ENCODE measurements around the gene RNF115.
"Not testable (repeated sequence)": the region's sequence is repeated elsewhere in the genome, so short reads cannot be mapped to it uniquely, and the experiment has no call there.

Gene RNF115

DNA sequence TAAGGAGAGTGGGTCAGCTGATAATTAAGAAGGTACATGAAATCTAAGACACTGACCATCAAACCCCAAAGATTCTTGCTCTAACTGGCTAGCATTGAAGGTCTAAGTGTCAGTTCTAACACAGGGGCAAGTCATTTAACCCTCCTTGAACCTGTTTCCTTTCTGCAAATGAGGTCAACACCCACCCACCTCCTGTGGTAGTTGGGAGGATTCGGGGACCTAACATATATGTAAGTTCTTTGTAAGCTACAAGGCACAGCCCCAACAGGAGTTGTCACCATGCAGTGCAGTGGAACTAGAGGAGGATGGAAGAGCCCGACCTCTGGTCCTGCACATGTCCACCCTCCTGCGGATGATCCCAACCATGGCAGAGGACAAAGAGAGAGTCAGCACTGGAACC, 23.9 kb upstream of the RNF115 start:
- H3K27me3 ChIP-seq (ENCODE audit: control insufficient read depth, insufficient read depth, low read length): no peaks in the 10 kb centered on the region
- H3K4me1 ChIP-seq (ENCODE audit: control insufficient read depth, insufficient read depth, low read length): peaks cover 18% of the 10 kb centered on the region
- no peaks in the 10 kb centered on the region for H3K9me3 ChIP-seq (ENCODE audit: control insufficient read depth, low read length)
- H3K36me3 ChIP-seq (ENCODE audit: control insufficient read depth, insufficient read depth, low read length): peaks cover 6% of the 10 kb centered on the region
- no peak overlapping the region for H3K4me3 ChIP-seq (ENCODE audit: low read length)
- no peak overlapping the region for H3K9ac ChIP-seq (ENCODE audit: low read length)

DNA sequence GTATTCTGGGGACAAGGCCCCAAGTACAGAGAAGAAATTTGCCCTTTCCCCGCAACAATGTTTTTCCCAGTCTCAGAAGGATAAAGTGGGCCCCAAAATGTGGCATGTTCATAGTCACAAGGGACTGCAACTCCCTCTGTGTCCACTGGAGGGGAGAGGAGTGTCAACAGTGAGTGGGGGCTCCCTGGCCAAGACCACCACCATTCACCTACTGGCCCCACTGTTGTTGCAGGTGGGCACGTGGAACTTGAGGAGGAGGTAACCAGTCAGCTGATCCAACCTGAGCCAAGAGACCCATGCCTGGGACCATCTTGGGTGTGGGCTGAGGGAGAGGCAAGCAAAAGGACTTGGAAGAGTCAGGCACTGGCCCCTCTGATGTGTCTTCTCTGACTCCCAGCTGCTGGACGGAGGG, 22.3 kb upstream of the RNF115 start:
- H3K9ac ChIP-seq (ENCODE audit: low read length): peak overlapping the region; percentile 73
- H3K36me3 ChIP-seq (ENCODE audit: control insufficient read depth, insufficient read depth, low read length): peaks cover 15% of the 10 kb centered on the region

GRCh38 chr1:145845514-145846161, 21.7 kb upstream of the RNF115 start, which contains the start of gene NUDT17:
Gene NUDT17, plus strand, starts transcription at chr1:145845630. Its CDS starts 11 bp downstream, at chr1:145845641.
- Histone ChIP-seq H3K4me3 (ENCODE audit: low read length) (peak within 1 kb of the TSS; percentile 73), H3K36me3 (ENCODE audit: control insufficient read depth, insufficient read depth, low read length) (peaks cover 15% of the 10 kb centered on the region), H3K27me3 (ENCODE audit: control insufficient read depth, insufficient read depth, low read length) (no peaks in the 10 kb centered on the region), H3K9me3 (ENCODE audit: control insufficient read depth, low read length) (no peaks in the 10 kb centered on the region), H3K9ac (ENCODE audit: low read length) (peak within 1 kb of the TSS; percentile 73), H3K4me1 (ENCODE audit: control insufficient read depth, insufficient read depth, low read length) (peaks cover 18% of the 10 kb centered on the region)

More for the DNA sequence above, 22.3 kb upstream of the RNF115 start:
- peak overlapping the region; percentile 73 for H3K4me3 ChIP-seq (ENCODE audit: low read length)
- no peaks in the 10 kb centered on the region for H3K27me3 ChIP-seq (ENCODE audit: control insufficient read depth, insufficient read depth, low read length)
- peaks cover 18% of the 10 kb centered on the region for H3K4me1 ChIP-seq (ENCODE audit: control insufficient read depth, insufficient read depth, low read length)
- no peaks in the 10 kb centered on the region for H3K9me3 ChIP-seq (ENCODE audit: control insufficient read depth, low read length)

GRCh38 chr1:145845144-145845513, 21.2 kb upstream of the RNF115 start:
- Histone ChIP-seq H3K4me3 (ENCODE audit: low read length) (peak overlapping the region; percentile 73), H3K9me3 (ENCODE audit: control insufficient read depth, low read length) (no peaks in the 10 kb centered on the region), H3K9ac (ENCODE audit: low read length) (peak overlapping the region; percentile 73), H3K27me3 (ENCODE audit: control insufficient read depth, insufficient read depth, low read length) (no peaks in the 10 kb centered on the region), H3K36me3 (ENCODE audit: control insufficient read depth, insufficient read depth, low read length) (peaks cover 12% of the 10 kb centered on the region), H3K4me1 (ENCODE audit: control insufficient read depth, insufficient read depth, low read length) (peaks cover 18% of the 10 kb centered on the region)

DNA sequence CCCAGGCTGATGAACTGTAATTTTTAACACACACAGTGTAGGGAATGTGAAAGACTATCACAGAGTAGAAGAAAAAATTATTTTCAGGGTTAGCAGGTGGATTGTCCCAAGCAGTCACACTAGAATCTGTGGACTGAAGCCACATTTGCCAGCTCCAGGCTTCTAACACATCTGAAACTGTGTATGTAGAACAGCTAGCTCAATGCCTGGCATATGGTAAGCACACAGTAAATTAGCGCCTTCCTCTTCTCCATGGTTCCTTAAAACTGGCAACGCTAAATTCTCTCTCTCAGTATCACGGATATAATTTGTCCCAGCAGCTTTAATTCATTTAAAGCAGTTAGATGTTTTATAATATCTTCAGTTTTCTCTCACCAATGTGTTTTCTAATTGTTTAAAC, 19.1 kb upstream of the RNF115 start:
- Histone ChIP-seq H3K4me3 (ENCODE audit: low read length) (no peak overlapping the region), H3K4me1 (ENCODE audit: control insufficient read depth, insufficient read depth, low read length) (peaks cover 18% of the 10 kb centered on the region), H3K9me3 (ENCODE audit: control insufficient read depth, low read length) (no peaks in the 10 kb centered on the region), H3K27me3 (ENCODE audit: control insufficient read depth, insufficient read depth, low read length) (no peaks in the 10 kb centered on the region), H3K36me3 (ENCODE audit: control insufficient read depth, insufficient read depth, low read length) (peaks cover 16% of the 10 kb centered on the region), H3K9ac (ENCODE audit: low read length) (no peak overlapping the region)

- H3K9ac ChIP-seq (ENCODE audit: low read length): no peak overlapping the region
- no peaks in the 10 kb centered on the region for H3K27me3 ChIP-seq (ENCODE audit: control insufficient read depth, insufficient read depth, low read length)
- H3K9me3 ChIP-seq (ENCODE audit: control insufficient read depth, low read length): no peaks in the 10 kb centered on the region
- H3K4me3 ChIP-seq (ENCODE audit: low read length): no peak overlapping the region
- no peaks in the 10 kb centered on the region for H3K4me1 ChIP-seq (ENCODE audit: control insufficient read depth, insufficient read depth, low read length)
- peaks cover 22% of the 10 kb centered on the region for H3K36me3 ChIP-seq (ENCODE audit: control insufficient read depth, insufficient read depth, low read length)
These were observed 13.8 kb upstream of the RNF115 start for GRCh38 chr1:145837656-145838055.

DNA sequence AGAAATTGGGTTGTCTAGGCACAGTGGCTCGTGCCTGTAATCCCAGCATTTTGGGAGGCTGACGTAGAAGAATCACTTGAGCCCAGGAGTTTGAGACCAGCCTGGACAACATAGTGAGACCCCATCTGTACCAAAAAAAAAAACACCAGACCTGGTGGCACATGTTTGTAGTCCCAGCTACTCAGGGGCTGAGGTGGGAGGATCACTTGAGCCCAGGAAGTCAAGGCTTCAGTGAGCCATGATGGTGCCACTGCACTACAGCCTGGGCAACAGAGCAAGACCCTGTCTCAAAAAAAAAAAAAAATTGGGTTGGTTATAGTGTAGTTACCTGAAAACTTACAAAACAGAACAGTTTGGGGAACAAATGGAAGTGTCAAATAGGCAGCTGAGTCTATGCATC, 6.9 kb upstream of the RNF115 start:
- H3K36me3 ChIP-seq (ENCODE audit: control insufficient read depth, insufficient read depth, low read length): peaks cover 10% of the 10 kb centered on the region
- not testable (repeated sequence) for H3K9ac ChIP-seq (ENCODE audit: low read length); H3K27me3 ChIP-seq (ENCODE audit: control insufficient read depth, insufficient read depth, low read length); H3K4me1 ChIP-seq (ENCODE audit: control insufficient read depth, insufficient read depth, low read length); H3K4me3 ChIP-seq (ENCODE audit: low read length); H3K9me3 ChIP-seq (ENCODE audit: control insufficient read depth, low read length)

- H3K9me3 ChIP-seq (ENCODE audit: control insufficient read depth, low read length): no peaks in the 10 kb centered on the region
- H3K36me3 ChIP-seq (ENCODE audit: control insufficient read depth, insufficient read depth, low read length): peaks cover 10% of the 10 kb centered on the region
- no peak overlapping the region for H3K4me3 ChIP-seq (ENCODE audit: low read length)
- H3K27me3 ChIP-seq (ENCODE audit: control insufficient read depth, insufficient read depth, low read length): no peaks in the 10 kb centered on the region
- H3K4me1 ChIP-seq (ENCODE audit: control insufficient read depth, insufficient read depth, low read length): no peaks in the 10 kb centered on the region
- H3K9ac ChIP-seq (ENCODE audit: low read length): no peak overlapping the region
These were observed 4.6 kb upstream of the RNF115 start for GRCh38 chr1:145828367-145829026.

- Histone ChIP-seq H3K27me3 (ENCODE audit: control insufficient read depth, insufficient read depth, low read length) (no peaks in the 10 kb centered on the region), H3K9me3 (ENCODE audit: control insufficient read depth, low read length) (no peaks in the 10 kb centered on the region), H3K4me1 (ENCODE audit: control insufficient read depth, insufficient read depth, low read length) (no peaks in the 10 kb centered on the region), H3K9ac (ENCODE audit: low read length) (no peak overlapping the region), H3K36me3 (ENCODE audit: control insufficient read depth, insufficient read depth, low read length) (peaks cover 10% of the 10 kb centered on the region), H3K4me3 (ENCODE audit: low read length) (no peak overlapping the region)
These were observed 4.1 kb upstream of the RNF115 start for GRCh38 chr1:145827966-145828365.

GRCh38 chr1:145826030-145826429, 2.1 kb upstream of the RNF115 start:
- no peaks in the 10 kb centered on the region for H3K27me3 ChIP-seq (ENCODE audit: control insufficient read depth, insufficient read depth, low read length)
- no peaks in the 10 kb centered on the region for H3K4me1 ChIP-seq (ENCODE audit: control insufficient read depth, insufficient read depth, low read length)
- peaks cover 10% of the 10 kb centered on the region for H3K36me3 ChIP-seq (ENCODE audit: control insufficient read depth, insufficient read depth, low read length)
- H3K9me3 ChIP-seq (ENCODE audit: control insufficient read depth, low read length): no peaks in the 10 kb centered on the region
- H3K4me3 ChIP-seq (ENCODE audit: low read length): no peak overlapping the region
- no peak overlapping the region for H3K9ac ChIP-seq (ENCODE audit: low read length)

- no peaks in the 10 kb centered on the region for H3K4me1 ChIP-seq (ENCODE audit: control insufficient read depth, insufficient read depth, low read length)
- no peaks in the 10 kb centered on the region for H3K9me3 ChIP-seq (ENCODE audit: control insufficient read depth, low read length)
- peak overlapping the region; percentile 96 for H3K9ac ChIP-seq (ENCODE audit: low read length)
- H3K36me3 ChIP-seq (ENCODE audit: control insufficient read depth, insufficient read depth, low read length): peaks cover 10% of the 10 kb centered on the region
- peak overlapping the region; percentile 84 for H3K4me3 ChIP-seq (ENCODE audit: low read length)
- no peaks in the 10 kb centered on the region for H3K27me3 ChIP-seq (ENCODE audit: control insufficient read depth, insufficient read depth, low read length)
These were observed 576 bp upstream of the RNF115 start for GRCh38 chr1:145824499-145824842.

- not testable (repeated sequence) for H3K27me3 ChIP-seq (ENCODE audit: control insufficient read depth, insufficient read depth, low read length); H3K4me1 ChIP-seq (ENCODE audit: control insufficient read depth, insufficient read depth, low read length); H3K9me3 ChIP-seq (ENCODE audit: control insufficient read depth, low read length); H3K9ac ChIP-seq (ENCODE audit: low read length); H3K4me3 ChIP-seq (ENCODE audit: low read length)
- H3K36me3 ChIP-seq (ENCODE audit: control insufficient read depth, insufficient read depth, low read length): peaks cover 10% of the 10 kb centered on the region
These were observed 1.0 kb downstream of the RNF115 start for GRCh38 chr1:145822779-145823331.
